ENCODE data around the gene CD53. TPM values are rescaled to one million over a fixed set of nuclear protein-coding genes. Genes with fewer than 3 reads are reported as not detected.

The CD53 gene
- total and polyA plus RNA-seq, 9 of the 15 experiments (the other 6 are each of a cell fraction or from before 2014, with no cell fraction given): 63.5 to 220 (median 131) TPM

- TF ChIP-seq E2F8 (IDR thresholded peaks at IDR 0.05; ENCODE audit: low read depth, partially characterized antibody) (peak; percentile 50), ZNF589 (CRISPR knock-in tag; IDR thresholded peaks at IDR 0.05; ENCODE audit: low read depth) (peak; percentile 90), ZNF41 (CRISPR knock-in tag; conservative IDR thresholded peaks at IDR 0.05) (peak; percentile 70; the same call in 1 of the 2 replicates), LARP7 (IDR thresholded peaks at IDR 0.05) (no peak), THRA (IDR thresholded peaks at IDR 0.05) (no peak), ZNF644 (tag; IDR thresholded peaks at IDR 0.05; ENCODE audit: low read depth) (0 out of 2 replicates have a peak, but pooled peaks have one; percentile 18), RBM34 (IDR thresholded peaks at IDR 0.05; ENCODE audit: borderline replicate concordance, insufficient read depth, low read length) (no peak), ZNF584 (CRISPR knock-in tag; IDR thresholded peaks at IDR 0.05; ENCODE audit: low read depth) (0 out of 2 replicates have a peak, but pooled peaks have one; percentile 1), BRF1 (IDR thresholded peaks at IDR 0.05; ENCODE audit: borderline replicate concordance, extremely low read depth, insufficient read length) (no peak), CBFA2T2 (conservative IDR thresholded peaks at IDR 0.05) (peak; percentile 16), ATF6 (CRISPR knock-in tag; IDR thresholded peaks at IDR 0.05) (no peak), SRSF7 (optimal IDR thresholded peaks at IDR 0.05; ENCODE audit: low read depth, low read length) (no peak), NCOA2 (IDR thresholded peaks at IDR 0.05; ENCODE audit: partially characterized antibody in 2 of 2) (no peak), MECOM (CRISPR knock-in tag; IDR thresholded peaks at IDR 0.05) (0 out of 2 replicates have a peak, but pooled peaks have one; percentile 62), ZNF282 (CRISPR knock-in tag; IDR thresholded peaks at IDR 0.05) (no peak), MBD2 (IDR thresholded peaks at IDR 0.05; ENCODE audit: borderline replicate concordance, low read depth) (peak; percentile 75), ZEB2 (IDR thresholded peaks at IDR 0.05) (peak; percentile 79), FOXA3 (CRISPR knock-in tag; conservative IDR thresholded peaks at IDR 0.05 in 1 of 2, IDR thresholded peaks at IDR 0.05 in 1 of 2) (no peak; a peak in 1 of 4 replicates), POLR2AphosphoS5 (IDR thresholded peaks at IDR 0.05; ENCODE audit: control insufficient read depth, insufficient read depth, low read depth, low read length) (no peak), HNRNPH1 (optimal IDR thresholded peaks at IDR 0.05; ENCODE audit: low read depth, low read length) (no peak)
Observed at GRCh38 chr1:110879758-110880606, 7.0 kb downstream of the CD53 start (continued).

All from K562 (cell line).